ENCODE data around the gene GPR153.

DNA sequence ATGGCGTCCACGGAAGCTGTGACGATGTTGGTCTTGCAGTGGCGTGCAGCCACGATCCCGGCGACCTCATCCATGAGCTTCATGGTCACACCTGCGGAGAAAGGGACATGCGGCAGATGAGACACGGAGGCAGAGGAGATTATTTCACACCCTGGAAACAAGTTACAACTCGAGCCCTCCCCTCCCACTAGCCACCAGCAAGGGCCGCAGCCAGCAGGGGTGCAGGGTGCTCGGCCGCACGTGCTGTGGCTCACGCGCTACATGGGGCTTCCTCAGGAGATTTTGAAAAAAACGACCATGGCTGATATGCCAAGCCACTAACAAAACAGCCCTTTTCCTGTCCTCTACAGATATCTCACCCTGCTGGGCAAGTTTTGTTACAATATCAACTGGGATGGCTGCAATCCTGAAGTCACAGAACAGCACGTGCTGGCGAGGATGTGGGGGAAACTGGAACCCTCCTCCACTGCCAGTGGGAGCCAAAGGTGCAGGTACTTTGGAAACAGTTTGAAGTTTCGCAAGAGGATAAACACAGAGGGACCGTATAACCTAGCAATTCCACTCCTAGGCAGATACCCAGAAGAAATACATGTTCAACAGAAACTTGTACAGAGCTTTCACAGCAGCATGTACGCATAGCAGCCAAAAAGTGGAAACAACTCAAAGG lies 34.1 kb upstream of the GPR153 start:
- TF ChIP-seq, protein P1, sequence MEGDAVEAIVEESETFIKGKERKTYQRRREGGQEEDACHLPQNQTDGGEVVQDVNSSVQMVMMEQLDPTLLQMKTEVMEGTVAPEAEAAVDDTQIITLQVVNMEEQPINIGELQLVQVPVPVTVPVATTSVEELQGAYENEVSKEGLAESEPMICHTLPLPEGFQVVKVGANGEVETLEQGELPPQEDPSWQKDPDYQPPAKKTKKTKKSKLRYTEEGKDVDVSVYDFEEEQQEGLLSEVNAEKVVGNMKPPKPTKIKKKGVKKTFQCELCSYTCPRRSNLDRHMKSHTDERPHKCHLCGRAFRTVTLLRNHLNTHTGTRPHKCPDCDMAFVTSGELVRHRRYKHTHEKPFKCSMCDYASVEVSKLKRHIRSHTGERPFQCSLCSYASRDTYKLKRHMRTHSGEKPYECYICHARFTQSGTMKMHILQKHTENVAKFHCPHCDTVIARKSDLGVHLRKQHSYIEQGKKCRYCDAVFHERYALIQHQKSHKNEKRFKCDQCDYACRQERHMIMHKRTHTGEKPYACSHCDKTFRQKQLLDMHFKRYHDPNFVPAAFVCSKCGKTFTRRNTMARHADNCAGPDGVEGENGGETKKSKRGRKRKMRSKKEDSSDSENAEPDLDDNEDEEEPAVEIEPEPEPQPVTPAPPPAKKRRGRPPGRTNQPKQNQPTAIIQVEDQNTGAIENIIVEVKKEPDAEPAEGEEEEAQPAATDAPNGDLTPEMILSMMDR (IDR thresholded peaks at IDR 0.05; ENCODE audit: poor library complexity, severe bottlenecking) = no peak
- TF ChIP-seq POLR2AphosphoS5 (IDR thresholded peaks at IDR 0.05) = no peak

All from neural cell (in vitro differentiated cells).